ENCODE measurements around the gene PDZK1.

DNA sequence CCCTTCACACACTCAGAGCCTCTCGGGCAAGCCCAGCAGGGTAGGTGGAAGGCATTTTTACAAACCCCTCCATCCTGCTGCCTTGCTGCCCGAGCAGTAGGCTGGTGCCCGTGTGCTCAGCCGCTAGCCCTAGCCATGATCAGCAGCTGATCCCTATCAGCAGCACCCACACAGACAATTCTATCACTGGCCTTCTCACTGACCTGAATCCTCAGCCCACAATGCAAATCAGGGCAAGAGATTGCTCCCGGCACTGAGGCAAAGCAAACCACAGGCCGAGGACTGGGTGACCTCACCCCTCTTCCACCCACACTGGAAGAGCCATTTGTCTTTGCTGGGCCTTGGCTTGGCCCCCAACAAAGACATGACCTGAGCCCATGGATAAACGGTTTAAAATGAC is 895 bp upstream of the PDZK1 start:
- TF ChIP-seq SIN3A (IDR thresholded peaks at IDR 0.05; ENCODE audit: borderline replicate concordance, insufficient read depth, low read length) (no peak), TAF1 (IDR thresholded peaks at IDR 0.05; ENCODE audit: borderline replicate concordance, insufficient read depth, low read length) (no peak), POLR2AphosphoS5 (IDR thresholded peaks at IDR 0.05; ENCODE audit: low read depth, low read length) (no peak)
- TF ChIP-seq, protein P1, sequence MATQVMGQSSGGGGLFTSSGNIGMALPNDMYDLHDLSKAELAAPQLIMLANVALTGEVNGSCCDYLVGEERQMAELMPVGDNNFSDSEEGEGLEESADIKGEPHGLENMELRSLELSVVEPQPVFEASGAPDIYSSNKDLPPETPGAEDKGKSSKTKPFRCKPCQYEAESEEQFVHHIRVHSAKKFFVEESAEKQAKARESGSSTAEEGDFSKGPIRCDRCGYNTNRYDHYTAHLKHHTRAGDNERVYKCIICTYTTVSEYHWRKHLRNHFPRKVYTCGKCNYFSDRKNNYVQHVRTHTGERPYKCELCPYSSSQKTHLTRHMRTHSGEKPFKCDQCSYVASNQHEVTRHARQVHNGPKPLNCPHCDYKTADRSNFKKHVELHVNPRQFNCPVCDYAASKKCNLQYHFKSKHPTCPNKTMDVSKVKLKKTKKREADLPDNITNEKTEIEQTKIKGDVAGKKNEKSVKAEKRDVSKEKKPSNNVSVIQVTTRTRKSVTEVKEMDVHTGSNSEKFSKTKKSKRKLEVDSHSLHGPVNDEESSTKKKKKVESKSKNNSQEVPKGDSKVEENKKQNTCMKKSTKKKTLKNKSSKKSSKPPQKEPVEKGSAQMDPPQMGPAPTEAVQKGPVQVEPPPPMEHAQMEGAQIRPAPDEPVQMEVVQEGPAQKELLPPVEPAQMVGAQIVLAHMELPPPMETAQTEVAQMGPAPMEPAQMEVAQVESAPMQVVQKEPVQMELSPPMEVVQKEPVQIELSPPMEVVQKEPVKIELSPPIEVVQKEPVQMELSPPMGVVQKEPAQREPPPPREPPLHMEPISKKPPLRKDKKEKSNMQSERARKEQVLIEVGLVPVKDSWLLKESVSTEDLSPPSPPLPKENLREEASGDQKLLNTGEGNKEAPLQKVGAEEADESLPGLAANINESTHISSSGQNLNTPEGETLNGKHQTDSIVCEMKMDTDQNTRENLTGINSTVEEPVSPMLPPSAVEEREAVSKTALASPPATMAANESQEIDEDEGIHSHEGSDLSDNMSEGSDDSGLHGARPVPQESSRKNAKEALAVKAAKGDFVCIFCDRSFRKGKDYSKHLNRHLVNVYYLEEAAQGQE (IDR thresholded peaks at IDR 0.05; ENCODE audit: insufficient read depth in 1 of 2, low read depth in 2 of 2, low read length in 2 of 2): no peak
